ENCODE results near the gene STYK1. TPM values are rescaled to one million over a fixed set of nuclear protein-coding genes. Genes with fewer than 3 reads are reported as not detected.
A peak's percentile ranks its signal among the peaks of the same experiment; 100 is the strongest.
"Not testable (repeated sequence)": the region's sequence is repeated elsewhere in the genome, so short reads cannot be mapped to it uniquely, and the experiment has no call there.

The STYK1 gene
- total RNA-seq, 2 experiments from 2014 or later = not detected

GRCh38 chr12:10669533-10669932 is 4.3 kb downstream of the STYK1 start:
- no peaks in the 10 kb centered on the region for H3K9me3 Mint-ChIP-seq
- no peaks in the 10 kb centered on the region for H3K36me3 Mint-ChIP-seq (ENCODE audit: low read depth)
- H3K27ac Mint-ChIP-seq = no peak overlapping the region
- intact Hi-C loops (cut with micrococcal nuclease) = no loop called here
- CTCF ChIA-PET = interaction anchor here (0.9 to 1.4 kb wide), 3 partner anchors 58 to 433 kb away, joined by 3 read pairs; no protein-coding TSS in a partner anchor
- no peak overlapping the region for H3K4me3 Mint-ChIP-seq
- peaks cover 23% of the 10 kb centered on the region for H3K4me1 Mint-ChIP-seq (ENCODE audit: low read depth)
- DNase-seq = no peak
- H3K27me3 Mint-ChIP-seq (ENCODE audit: low read depth) = peaks cover 11% of the 10 kb centered on the region

GRCh38 chr12:10668526-10668925 is 5.3 kb downstream of the STYK1 start:
- intact Hi-C loops (cut with micrococcal nuclease) = no loop called here
- DNase-seq = no peak
- peaks cover 16% of the 10 kb centered on the region for H3K4me1 Mint-ChIP-seq (ENCODE audit: low read depth)
- peak overlapping the region; percentile 48 for H3K4me3 Mint-ChIP-seq
- no peaks in the 10 kb centered on the region for H3K36me3 Mint-ChIP-seq (ENCODE audit: low read depth)
- CTCF ChIA-PET = interaction anchor here (1.0 to 1.2 kb wide), 2 partner anchors 10 to 82 kb away, joined by 3 to 4 read pairs; no protein-coding TSS in a partner anchor
- H3K27ac Mint-ChIP-seq = no peak overlapping the region
- H3K9me3 Mint-ChIP-seq = no peaks in the 10 kb centered on the region
- peaks cover 6% of the 10 kb centered on the region for H3K27me3 Mint-ChIP-seq (ENCODE audit: low read depth)

GRCh38 chr12:10667581-10667980 is 6.3 kb downstream of the STYK1 start:
- Mint-ChIP-seq H3K27me3 (ENCODE audit: low read depth) (peaks cover 5% of the 10 kb centered on the region), H3K27ac (no peak overlapping the region), H3K4me3 (no peak overlapping the region), H3K36me3 (ENCODE audit: low read depth) (no peaks in the 10 kb centered on the region), H3K4me1 (ENCODE audit: low read depth) (peaks cover 11% of the 10 kb centered on the region), H3K9me3 (no peaks in the 10 kb centered on the region)
- intact Hi-C loops (cut with micrococcal nuclease) = no loop called here
- no peak for DNase-seq
- CTCF ChIA-PET = interaction anchor here (1.2 kb wide), 1 partner anchor 11 kb away, joined by 3 read pairs; no protein-coding TSS in a partner anchor

- intact Hi-C loops (cut with micrococcal nuclease) = no loop called here
- no peaks in the 10 kb centered on the region for H3K9me3 Mint-ChIP-seq
- no peak for DNase-seq
- CTCF ChIA-PET = no interaction called here
- no peak overlapping the region for H3K27ac Mint-ChIP-seq
- peaks cover 7% of the 10 kb centered on the region for H3K27me3 Mint-ChIP-seq (ENCODE audit: low read depth)
- peaks cover 7% of the 10 kb centered on the region for H3K4me1 Mint-ChIP-seq (ENCODE audit: low read depth)
- no peak overlapping the region for H3K4me3 Mint-ChIP-seq
- H3K36me3 Mint-ChIP-seq (ENCODE audit: low read depth) = no peaks in the 10 kb centered on the region
Measured at GRCh38 chr12:10664499-10664898, 9.4 kb downstream of the STYK1 start.

GRCh38 chr12:10663869-10664268 is 10.0 kb downstream of the STYK1 start:
- no peak for DNase-seq
- Mint-ChIP-seq H3K27ac (no peak overlapping the region), H3K4me1 (ENCODE audit: low read depth) (peaks cover 6% of the 10 kb centered on the region), H3K9me3 (no peaks in the 10 kb centered on the region), H3K36me3 (ENCODE audit: low read depth) (no peaks in the 10 kb centered on the region), H3K4me3 (no peak overlapping the region), H3K27me3 (ENCODE audit: low read depth) (peaks cover 7% of the 10 kb centered on the region)
- intact Hi-C loops (cut with micrococcal nuclease) = no loop called here
- CTCF ChIA-PET = interaction anchor here (0.6 kb wide), 1 partner anchor 48 kb away, joined by 3 read pairs; no protein-coding TSS in a partner anchor

- Mint-ChIP-seq H3K27me3 (ENCODE audit: low read depth) (peaks cover 4% of the 10 kb centered on the region), H3K4me1 (ENCODE audit: low read depth) (no peaks in the 10 kb centered on the region), H3K27ac (no peak overlapping the region), H3K9me3 (peaks cover 1% of the 10 kb centered on the region), H3K36me3 (ENCODE audit: low read depth) (no peaks in the 10 kb centered on the region), H3K4me3 (no peak overlapping the region)
- CTCF ChIA-PET = no interaction called here
- DNase-seq = no peak
- intact Hi-C loops (cut with micrococcal nuclease) = no loop called here
Measured at GRCh38 chr12:10661338-10661737, 12.5 kb downstream of the STYK1 start.

GRCh38 chr12:10654003-10654402 is 19.8 kb downstream of the STYK1 start:
- Mint-ChIP-seq H3K27me3 (ENCODE audit: low read depth) (peaks cover 2% of the 10 kb centered on the region), H3K4me3 (no peak overlapping the region), H3K36me3 (ENCODE audit: low read depth) (no peaks in the 10 kb centered on the region), H3K4me1 (ENCODE audit: low read depth) (no peaks in the 10 kb centered on the region), H3K27ac (no peak overlapping the region), H3K9me3 (peaks cover 5% of the 10 kb centered on the region)
- DNase-seq = no peak
- intact Hi-C loops (cut with micrococcal nuclease) = no loop called here
- CTCF ChIA-PET = no interaction called here

GRCh38 chr12:10652192-10652591 is 21.7 kb downstream of the STYK1 start:
- Mint-ChIP-seq H3K27ac (no peak overlapping the region), H3K36me3 (ENCODE audit: low read depth) (no peaks in the 10 kb centered on the region), H3K4me3 (no peak overlapping the region), H3K9me3 (peaks cover 10% of the 10 kb centered on the region), H3K27me3 (ENCODE audit: low read depth) (peaks cover 5% of the 10 kb centered on the region), H3K4me1 (ENCODE audit: low read depth) (no peaks in the 10 kb centered on the region)
- CTCF ChIA-PET = no interaction called here
- no peak for DNase-seq
- intact Hi-C loops (cut with micrococcal nuclease) = no loop called here

GRCh38 chr12:10646576-10646975 is 27.3 kb downstream of the STYK1 start:
- CTCF ChIA-PET; DNase-seq; H3K27ac Mint-ChIP-seq; H3K4me3 Mint-ChIP-seq; intact Hi-C loops (cut with micrococcal nuclease); H3K4me1 Mint-ChIP-seq (ENCODE audit: low read depth); H3K36me3 Mint-ChIP-seq (ENCODE audit: low read depth): not testable (repeated sequence)
- peaks cover 30% of the 10 kb centered on the region for H3K9me3 Mint-ChIP-seq
- peaks cover 13% of the 10 kb centered on the region for H3K27me3 Mint-ChIP-seq (ENCODE audit: low read depth)

GRCh38 chr12:10645910-10646309 is 27.9 kb downstream of the STYK1 start:
- Mint-ChIP-seq H3K9me3 (peaks cover 30% of the 10 kb centered on the region), H3K27me3 (ENCODE audit: low read depth) (peaks cover 13% of the 10 kb centered on the region), H3K27ac (no peak overlapping the region), H3K4me3 (no peak overlapping the region), H3K36me3 (ENCODE audit: low read depth) (peaks cover 8% of the 10 kb centered on the region), H3K4me1 (ENCODE audit: low read depth) (no peaks in the 10 kb centered on the region)
- CTCF ChIA-PET = no interaction called here
- intact Hi-C loops (cut with micrococcal nuclease) = no loop called here
- no peak for DNase-seq

- H3K36me3 Mint-ChIP-seq (ENCODE audit: low read depth) = peaks cover 8% of the 10 kb centered on the region
- H3K27ac Mint-ChIP-seq = no peak overlapping the region
- CTCF ChIA-PET = no interaction called here
- intact Hi-C loops (cut with micrococcal nuclease) = no loop called here
- H3K4me1 Mint-ChIP-seq (ENCODE audit: low read depth) = no peaks in the 10 kb centered on the region
- H3K4me3 Mint-ChIP-seq = no peak overlapping the region
- H3K27me3 Mint-ChIP-seq (ENCODE audit: low read depth) = peaks cover 14% of the 10 kb centered on the region
- no peak for DNase-seq
- peaks cover 22% of the 10 kb centered on the region for H3K9me3 Mint-ChIP-seq
Measured at GRCh38 chr12:10641735-10642500, 31.9 kb downstream of the STYK1 start.

GRCh38 chr12:10638728-10639127 is 35.1 kb downstream of the STYK1 start:
- Mint-ChIP-seq H3K4me1 (ENCODE audit: low read depth) (no peaks in the 10 kb centered on the region), H3K27ac (no peak overlapping the region), H3K9me3 (no peaks in the 10 kb centered on the region), H3K4me3 (no peak overlapping the region), H3K27me3 (ENCODE audit: low read depth) (peaks cover 8% of the 10 kb centered on the region), H3K36me3 (ENCODE audit: low read depth) (no peaks in the 10 kb centered on the region)
- CTCF ChIA-PET = no interaction called here
- DNase-seq = no peak
- intact Hi-C loops (cut with micrococcal nuclease) = no loop called here

GRCh38 chr12:10636611-10637010 is 37.2 kb downstream of the STYK1 start:
- CTCF ChIA-PET = no interaction called here

More at GRCh38 chr12:10636611-10637010, 37.2 kb downstream of the STYK1 start:
- no peak for DNase-seq
- Mint-ChIP-seq H3K36me3 (ENCODE audit: low read depth) (no peaks in the 10 kb centered on the region), H3K27me3 (ENCODE audit: low read depth) (peaks cover 5% of the 10 kb centered on the region), H3K27ac (no peak overlapping the region), H3K9me3 (no peaks in the 10 kb centered on the region), H3K4me1 (ENCODE audit: low read depth) (no peaks in the 10 kb centered on the region), H3K4me3 (no peak overlapping the region)
- intact Hi-C loops (cut with micrococcal nuclease) = no loop called here

All from activated naive CD4-positive, alpha-beta T cell treated with anti-CD3 and anti-CD28 coated beads for 36 hours (primary cell).